ENCODE results near the gene UTS2B. TPM values are rescaled to one million over a fixed set of nuclear protein-coding genes. Genes with fewer than 3 reads are reported as not detected.

Gene UTS2B
- polyA plus RNA-seq, 1 donor from 2014 or later = 0.46 TPM

DNA sequence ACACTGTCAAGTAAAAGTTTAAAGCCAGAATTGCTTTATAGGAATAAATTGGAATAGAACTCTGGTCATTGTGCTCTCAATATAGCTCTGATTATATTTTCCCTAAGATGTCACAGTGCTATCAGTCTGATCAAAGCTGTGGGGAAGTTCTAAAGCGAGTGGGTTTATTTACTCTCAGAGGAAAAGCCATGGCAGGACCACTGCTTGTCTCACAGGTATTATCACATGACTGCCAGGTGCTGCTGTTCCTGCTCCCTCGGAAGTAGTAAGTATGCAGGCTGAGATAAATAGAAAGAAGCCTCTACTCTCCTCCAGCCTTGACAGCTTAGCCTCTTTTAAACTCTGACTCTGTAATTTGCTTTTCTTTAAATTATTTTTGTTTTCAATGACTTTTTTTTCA lies 49.1 kb upstream of the UTS2B start:
- TF ChIP-seq TAF1 (IDR thresholded peaks at IDR 0.05; ENCODE audit: low read depth) = no peak
- no peak for TF ChIP-seq MXI1 (conservative IDR thresholded peaks at IDR 0.05; ENCODE audit: poor library complexity, severe bottlenecking)
- no peak for TF ChIP-seq EZH2 (IDR thresholded peaks at IDR 0.05; ENCODE audit: borderline replicate concordance, insufficient read depth, low read length, poor library complexity, severe bottlenecking)
- Histone ChIP-seq H3K36me3 (ENCODE audit: insufficient read depth, low read length) (peaks cover 20% of the 10 kb centered on the region), H4K20me1 (ENCODE audit: insufficient read depth) (no peaks in the 10 kb centered on the region)

DNA sequence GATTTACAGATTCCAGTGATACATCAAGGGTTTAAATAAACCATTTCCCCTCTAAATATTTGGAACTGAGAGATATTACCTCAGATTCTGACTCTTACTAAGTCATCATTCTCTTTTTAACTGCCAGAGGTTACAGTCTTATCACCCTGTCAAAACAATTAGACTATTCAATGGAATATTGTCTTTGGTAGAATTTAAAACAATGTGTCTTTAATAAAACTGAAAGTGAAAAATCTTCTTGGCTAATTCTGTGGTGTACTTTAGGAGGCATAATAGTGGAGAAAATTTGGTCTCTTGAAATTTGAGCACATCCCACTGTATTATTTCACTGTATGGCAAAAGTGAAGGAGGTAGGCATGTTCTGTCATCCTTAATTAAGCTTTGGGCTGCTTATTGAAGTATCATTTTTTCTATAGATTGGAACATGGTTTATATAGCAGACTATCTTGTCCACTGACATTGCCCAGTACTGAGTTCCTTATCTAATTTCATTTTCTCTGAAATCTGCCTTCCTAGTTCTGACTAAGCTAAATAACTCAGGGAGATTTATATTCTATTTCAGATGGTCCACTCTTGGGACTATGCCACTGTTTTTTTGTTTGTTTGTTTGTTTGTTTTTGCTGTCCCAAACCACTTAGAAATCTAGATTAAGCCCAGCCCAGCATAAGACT lies 48.0 kb upstream of the UTS2B start:
- no peak overlapping the region for H2AFZ ChIP-seq (ENCODE audit: low read depth, low read length)
- TF ChIP-seq RAD21 (conservative IDR thresholded peaks at IDR 0.05) (no peak), POLR2AphosphoS5 (IDR thresholded peaks at IDR 0.05) (no peak), TAF1 (IDR thresholded peaks at IDR 0.05; ENCODE audit: low read depth) (no peak), EP300 (conservative IDR thresholded peaks at IDR 0.05; ENCODE audit: poor library complexity, severe bottlenecking) (no peak), SMC3 (conservative IDR thresholded peaks at IDR 0.05; ENCODE audit: poor library complexity) (no peak), MXI1 (conservative IDR thresholded peaks at IDR 0.05; ENCODE audit: poor library complexity, severe bottlenecking) (no peak), EZH2 (IDR thresholded peaks at IDR 0.05; ENCODE audit: borderline replicate concordance, insufficient read depth, low read length, poor library complexity, severe bottlenecking) (no peak)
- TF ChIP-seq, protein P1, sequence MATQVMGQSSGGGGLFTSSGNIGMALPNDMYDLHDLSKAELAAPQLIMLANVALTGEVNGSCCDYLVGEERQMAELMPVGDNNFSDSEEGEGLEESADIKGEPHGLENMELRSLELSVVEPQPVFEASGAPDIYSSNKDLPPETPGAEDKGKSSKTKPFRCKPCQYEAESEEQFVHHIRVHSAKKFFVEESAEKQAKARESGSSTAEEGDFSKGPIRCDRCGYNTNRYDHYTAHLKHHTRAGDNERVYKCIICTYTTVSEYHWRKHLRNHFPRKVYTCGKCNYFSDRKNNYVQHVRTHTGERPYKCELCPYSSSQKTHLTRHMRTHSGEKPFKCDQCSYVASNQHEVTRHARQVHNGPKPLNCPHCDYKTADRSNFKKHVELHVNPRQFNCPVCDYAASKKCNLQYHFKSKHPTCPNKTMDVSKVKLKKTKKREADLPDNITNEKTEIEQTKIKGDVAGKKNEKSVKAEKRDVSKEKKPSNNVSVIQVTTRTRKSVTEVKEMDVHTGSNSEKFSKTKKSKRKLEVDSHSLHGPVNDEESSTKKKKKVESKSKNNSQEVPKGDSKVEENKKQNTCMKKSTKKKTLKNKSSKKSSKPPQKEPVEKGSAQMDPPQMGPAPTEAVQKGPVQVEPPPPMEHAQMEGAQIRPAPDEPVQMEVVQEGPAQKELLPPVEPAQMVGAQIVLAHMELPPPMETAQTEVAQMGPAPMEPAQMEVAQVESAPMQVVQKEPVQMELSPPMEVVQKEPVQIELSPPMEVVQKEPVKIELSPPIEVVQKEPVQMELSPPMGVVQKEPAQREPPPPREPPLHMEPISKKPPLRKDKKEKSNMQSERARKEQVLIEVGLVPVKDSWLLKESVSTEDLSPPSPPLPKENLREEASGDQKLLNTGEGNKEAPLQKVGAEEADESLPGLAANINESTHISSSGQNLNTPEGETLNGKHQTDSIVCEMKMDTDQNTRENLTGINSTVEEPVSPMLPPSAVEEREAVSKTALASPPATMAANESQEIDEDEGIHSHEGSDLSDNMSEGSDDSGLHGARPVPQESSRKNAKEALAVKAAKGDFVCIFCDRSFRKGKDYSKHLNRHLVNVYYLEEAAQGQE (IDR thresholded peaks at IDR 0.05; ENCODE audit: borderline replicate concordance) = no peak
- TF ChIP-seq, protein P2, sequence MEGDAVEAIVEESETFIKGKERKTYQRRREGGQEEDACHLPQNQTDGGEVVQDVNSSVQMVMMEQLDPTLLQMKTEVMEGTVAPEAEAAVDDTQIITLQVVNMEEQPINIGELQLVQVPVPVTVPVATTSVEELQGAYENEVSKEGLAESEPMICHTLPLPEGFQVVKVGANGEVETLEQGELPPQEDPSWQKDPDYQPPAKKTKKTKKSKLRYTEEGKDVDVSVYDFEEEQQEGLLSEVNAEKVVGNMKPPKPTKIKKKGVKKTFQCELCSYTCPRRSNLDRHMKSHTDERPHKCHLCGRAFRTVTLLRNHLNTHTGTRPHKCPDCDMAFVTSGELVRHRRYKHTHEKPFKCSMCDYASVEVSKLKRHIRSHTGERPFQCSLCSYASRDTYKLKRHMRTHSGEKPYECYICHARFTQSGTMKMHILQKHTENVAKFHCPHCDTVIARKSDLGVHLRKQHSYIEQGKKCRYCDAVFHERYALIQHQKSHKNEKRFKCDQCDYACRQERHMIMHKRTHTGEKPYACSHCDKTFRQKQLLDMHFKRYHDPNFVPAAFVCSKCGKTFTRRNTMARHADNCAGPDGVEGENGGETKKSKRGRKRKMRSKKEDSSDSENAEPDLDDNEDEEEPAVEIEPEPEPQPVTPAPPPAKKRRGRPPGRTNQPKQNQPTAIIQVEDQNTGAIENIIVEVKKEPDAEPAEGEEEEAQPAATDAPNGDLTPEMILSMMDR (IDR thresholded peaks at IDR 0.05; ENCODE audit: poor library complexity, severe bottlenecking) = no peak
- no peaks in the 10 kb centered on the region for H4K20me1 ChIP-seq (ENCODE audit: insufficient read depth)

More for the DNA sequence above, 49.1 kb upstream of the UTS2B start:
- Histone ChIP-seq H3K27me3 (ENCODE audit: insufficient read depth, low read depth, low read length) (no peaks in the 10 kb centered on the region), H3K79me2 (replicated peaks; ENCODE audit: insufficient read depth, low read length) (no peaks in the 10 kb centered on the region), H3K27ac (ENCODE audit: low read length) (no peak overlapping the region), H3K4me3 (ENCODE audit: low read length) (no peak overlapping the region), H3K9me3 (ENCODE audit: low read length) (no peaks in the 10 kb centered on the region), H3K9ac (ENCODE audit: low read length) (no peak overlapping the region), H3F3A (ENCODE audit: insufficient read depth, low read length, poor library complexity, severe bottlenecking) (no peaks in the 10 kb centered on the region), H3K9me2 (ENCODE audit: insufficient read depth, low read length) (no peaks in the 10 kb centered on the region), H3K4me2 (ENCODE audit: low read length) (no peak overlapping the region), H2AFZ (ENCODE audit: low read depth, low read length) (no peak overlapping the region)

More for the DNA sequence above, 48.0 kb upstream of the UTS2B start:
- Histone ChIP-seq H3K36me3 (ENCODE audit: insufficient read depth, low read length) (peaks cover 16% of the 10 kb centered on the region), H3K9me3 (ENCODE audit: low read length) (no peaks in the 10 kb centered on the region), H3F3A (ENCODE audit: insufficient read depth, low read length, poor library complexity, severe bottlenecking) (no peaks in the 10 kb centered on the region), H3K4me2 (ENCODE audit: low read length) (no peak overlapping the region), H3K27ac (ENCODE audit: low read length) (no peak overlapping the region), H3K9ac (ENCODE audit: low read length) (no peak overlapping the region), H3K4me3 (ENCODE audit: low read length) (no peak overlapping the region), H3K79me2 (replicated peaks; ENCODE audit: insufficient read depth, low read length) (no peaks in the 10 kb centered on the region), H3K27me3 (ENCODE audit: insufficient read depth, low read depth, low read length) (no peaks in the 10 kb centered on the region), H3K9me2 (ENCODE audit: insufficient read depth, low read length) (no peaks in the 10 kb centered on the region)

All from neural cell (in vitro differentiated cells).